IPS-20b (cell line): Measurements from ENCODE around the gene RAD51B.

Source experiments
- H3K27ac ChIP-seq: one replicate; pipeline ENCODE4 v1.5.1; 2013; ENCODE audit warnings: low read length
- H3K27me3 ChIP-seq: 2 replicates; pipeline ENCODE4 v1.6.1; 2013; ENCODE audit warnings: mild to moderate bottlenecking, low read length, inconsistent platforms; ENCODE audit not compliant: insufficient read depth
- H3K36me3 ChIP-seq: 2 replicates; pipeline ENCODE4 v1.6.1; 2013; ENCODE audit warnings: low read depth, mild to moderate bottlenecking, inconsistent platforms, low read length, moderate library complexity; ENCODE audit not compliant: insufficient read depth
- H3K4me1 ChIP-seq: 2 replicates; pipeline ENCODE4 v1.6.1; 2013; ENCODE audit warnings: mild to moderate bottlenecking, control low read depth, inconsistent platforms, low read length, moderate library complexity; ENCODE audit not compliant: insufficient read depth
- H3K4me3 ChIP-seq: 2 replicates; pipeline ENCODE4 v1.5.1; 2013; ENCODE audit warnings: mild to moderate bottlenecking, low read length, inconsistent platforms
- H3K9ac ChIP-seq: 2 replicates; pipeline ENCODE4 v1.6.1; 2013; ENCODE audit warnings: low read depth, mild to moderate bottlenecking, inconsistent platforms, low read length, moderate library complexity
- H3K9me3 ChIP-seq: 2 replicates; pipeline ENCODE4 v1.6.1; 2013; ENCODE audit warnings: mild to moderate bottlenecking, low read depth, low read length, inconsistent platforms; ENCODE audit not compliant: insufficient read depth

Gene RAD51B

GRCh38 chr14:67819563-67820421 is at the start of gene RAD51B:
Gene RAD51B, plus strand, starts transcription at chr14:67819779.
- H3K27me3 ChIP-seq: no peaks in the 10 kb centered on the region
- H3K4me1 ChIP-seq: peaks cover 11% of the 10 kb centered on the region
- peak within 1 kb of the TSS; percentile 96 for H3K9ac ChIP-seq

GRCh38 chr14:67773844-67774377 is 45.7 kb upstream of the RAD51B start:
- no peak overlapping the region for H3K4me3 ChIP-seq
- no peak overlapping the region for H3K9ac ChIP-seq
- H3K4me1 ChIP-seq: no peaks in the 10 kb centered on the region
- H3K27me3 ChIP-seq: no peaks in the 10 kb centered on the region
- peaks cover 100% of the 10 kb centered on the region for H3K36me3 ChIP-seq
- H3K9me3 ChIP-seq: no peaks in the 10 kb centered on the region
- no peak overlapping the region for H3K27ac ChIP-seq

More at GRCh38 chr14:67819563-67820421, at the start of gene RAD51B:
- H3K9me3 ChIP-seq: no peaks in the 10 kb centered on the region
- H3K4me3 ChIP-seq: peak within 1 kb of the TSS; percentile 97
- H3K27ac ChIP-seq: peak within 1 kb of the TSS; percentile 89
- no peaks in the 10 kb centered on the region for H3K36me3 ChIP-seq

GRCh38 chr14:67776653-67777322 is 42.8 kb upstream of the RAD51B start:
- Histone ChIP-seq H3K36me3 (peaks cover 99% of the 10 kb centered on the region), H3K9me3 (no peaks in the 10 kb centered on the region), H3K4me1 (no peaks in the 10 kb centered on the region), H3K4me3 (no peak overlapping the region), H3K27me3 (no peaks in the 10 kb centered on the region), H3K9ac (no peak overlapping the region), H3K27ac (no peak overlapping the region)

- Histone ChIP-seq H3K27me3 (no peaks in the 10 kb centered on the region), H3K27ac (no peak overlapping the region), H3K4me3 (no peak overlapping the region), H3K9me3 (no peaks in the 10 kb centered on the region), H3K36me3 (peaks cover 99% of the 10 kb centered on the region), H3K4me1 (no peaks in the 10 kb centered on the region), H3K9ac (no peak overlapping the region)
Observed at GRCh38 chr14:67778792-67779191, 40.8 kb upstream of the RAD51B start.

- Histone ChIP-seq H3K9ac (no peak overlapping the region), H3K27ac (no peak overlapping the region), H3K27me3 (no peaks in the 10 kb centered on the region), H3K4me3 (no peak overlapping the region), H3K36me3 (peaks cover 98% of the 10 kb centered on the region), H3K4me1 (no peaks in the 10 kb centered on the region), H3K9me3 (no peaks in the 10 kb centered on the region)
Observed at GRCh38 chr14:67782090-67782489, 37.5 kb upstream of the RAD51B start.

- Histone ChIP-seq H3K4me3 (no peak overlapping the region), H3K9ac (no peak overlapping the region), H3K27me3 (no peaks in the 10 kb centered on the region), H3K27ac (no peak overlapping the region), H3K36me3 (peaks cover 98% of the 10 kb centered on the region), H3K9me3 (no peaks in the 10 kb centered on the region), H3K4me1 (no peaks in the 10 kb centered on the region)
Observed at GRCh38 chr14:67784244-67784823, 35.2 kb upstream of the RAD51B start.

GRCh38 chr14:67785270-67786109 is 34.1 kb upstream of the RAD51B start:
- H3K4me3 ChIP-seq: no peak overlapping the region
- H3K9ac ChIP-seq: no peak overlapping the region
- H3K4me1 ChIP-seq: no peaks in the 10 kb centered on the region
- H3K27me3 ChIP-seq: no peaks in the 10 kb centered on the region
- H3K27ac ChIP-seq: no peak overlapping the region
- no peaks in the 10 kb centered on the region for H3K9me3 ChIP-seq
- peaks cover 99% of the 10 kb centered on the region for H3K36me3 ChIP-seq

GRCh38 chr14:67787673-67788072 is 31.9 kb upstream of the RAD51B start:
- no peaks in the 10 kb centered on the region for H3K27me3 ChIP-seq
- H3K9me3 ChIP-seq: no peaks in the 10 kb centered on the region
- H3K27ac ChIP-seq: no peak overlapping the region
- no peak overlapping the region for H3K9ac ChIP-seq
- H3K36me3 ChIP-seq: peaks cover 98% of the 10 kb centered on the region
- H3K4me3 ChIP-seq: no peak overlapping the region
- no peaks in the 10 kb centered on the region for H3K4me1 ChIP-seq

- no peak overlapping the region for H3K4me3 ChIP-seq
- peaks cover 98% of the 10 kb centered on the region for H3K36me3 ChIP-seq
- H3K4me1 ChIP-seq: no peaks in the 10 kb centered on the region
- H3K9me3 ChIP-seq: no peaks in the 10 kb centered on the region
- H3K27me3 ChIP-seq: no peaks in the 10 kb centered on the region
- H3K27ac ChIP-seq: no peak overlapping the region
- no peak overlapping the region for H3K9ac ChIP-seq
Observed at GRCh38 chr14:67798731-67799130, 20.8 kb upstream of the RAD51B start.

- Histone ChIP-seq H3K9me3 (no peaks in the 10 kb centered on the region), H3K4me1 (no peaks in the 10 kb centered on the region), H3K36me3 (peaks cover 96% of the 10 kb centered on the region), H3K4me3 (no peak overlapping the region), H3K9ac (no peak overlapping the region), H3K27ac (no peak overlapping the region), H3K27me3 (no peaks in the 10 kb centered on the region)
Observed at GRCh38 chr14:67800743-67801142, 18.8 kb upstream of the RAD51B start.

GRCh38 chr14:67806246-67806645 is 13.3 kb upstream of the RAD51B start:
- H3K27ac ChIP-seq: no peak overlapping the region
- no peaks in the 10 kb centered on the region for H3K4me1 ChIP-seq
- H3K36me3 ChIP-seq: peaks cover 91% of the 10 kb centered on the region
- H3K4me3 ChIP-seq: no peak overlapping the region
- H3K27me3 ChIP-seq: no peaks in the 10 kb centered on the region
- no peaks in the 10 kb centered on the region for H3K9me3 ChIP-seq
- H3K9ac ChIP-seq: no peak overlapping the region
